ENCODE measurements around the gene FICD. TPM values are rescaled to one million over a fixed set of nuclear protein-coding genes. Genes with fewer than 3 reads are reported as not detected.

FICD gene
- total and polyA plus RNA-seq, 2 of the 13 experiments (the other 11 are each of a cell fraction or from before 2014, with no cell fraction given), result 0.99 to 3.0 TPM

GRCh38 chr12:108563136-108563803 lies 48.2 kb downstream of the FICD start (continued):
- no peak for TF ChIP-seq ZNF639 (CRISPR knock-in tag; conservative IDR thresholded peaks at IDR 0.05)
- TF ChIP-seq FOXP1 (IDR thresholded peaks at IDR 0.05), result no peak
- TF ChIP-seq FOXP1 (CRISPR knock-in tag; IDR thresholded peaks at IDR 0.05), result no peak
- no peak for TF ChIP-seq SUZ12 (IDR thresholded peaks at IDR 0.05; ENCODE audit: low read depth, low read length)
- TF ChIP-seq KDM5A (IDR thresholded peaks at IDR 0.05; ENCODE audit: borderline replicate concordance, low read length), result peak; percentile 75
- TF ChIP-seq DZIP1 (CRISPR knock-in tag; IDR thresholded peaks at IDR 0.05), result no peak
- no peak for TF ChIP-seq MAZ (IDR thresholded peaks at IDR 0.05; ENCODE audit: borderline replicate concordance, low read depth, low read length)
- no peak for TF ChIP-seq MAZ (CRISPR knock-in tag; IDR thresholded peaks at IDR 0.05; ENCODE audit: low read depth)
- no peak for TF ChIP-seq EED (CRISPR knock-in tag; IDR thresholded peaks at IDR 0.05)
- TF ChIP-seq TEAD3 (CRISPR knock-in tag; optimal IDR thresholded peaks at IDR 0.05; ENCODE audit: borderline replicate concordance), result no peak
- TF ChIP-seq KLF9 (CRISPR knock-in tag; IDR thresholded peaks at IDR 0.05; ENCODE audit: low read depth), result no peak
- TF ChIP-seq BRCA1 (CRISPR knock-in tag; IDR thresholded peaks at IDR 0.05), result no peak
- no peak for TF ChIP-seq ARHGAP35 (CRISPR knock-in tag; IDR thresholded peaks at IDR 0.05; ENCODE audit: borderline replicate concordance)
- TF ChIP-seq NFRKB (IDR thresholded peaks at IDR 0.05), result no peak
- TF ChIP-seq ZNF576 (CRISPR knock-in tag; IDR thresholded peaks at IDR 0.05), result no peak
- no peak for TF ChIP-seq RNF2 (conservative IDR thresholded peaks at IDR 0.05; ENCODE audit: low read depth)
- peak; percentile 23; the same call in 1 of the 2 replicates for TF ChIP-seq BHLHE40 (IDR thresholded peaks at IDR 0.05; ENCODE audit: low read length)
- no peak for TF ChIP-seq NR2C2 (CRISPR knock-in tag; IDR thresholded peaks at IDR 0.05; ENCODE audit: borderline replicate concordance)
- no peak; the same call in 1 of the 2 replicates for TF ChIP-seq PAXIP1 (CRISPR knock-in tag; conservative IDR thresholded peaks at IDR 0.05)
- 0 out of 2 replicates have a peak, but pooled peaks have one; percentile 27 for TF ChIP-seq ZNF331 (CRISPR knock-in tag; IDR thresholded peaks at IDR 0.05)
- TF ChIP-seq NFE2L1 (CRISPR knock-in tag; IDR thresholded peaks at IDR 0.05; ENCODE audit: borderline replicate concordance), result no peak
- no peak for TF ChIP-seq TAF15 (IDR thresholded peaks at IDR 0.05; ENCODE audit: low read depth, low read length, poor library complexity, severe bottlenecking)
- TF ChIP-seq MLX (CRISPR knock-in tag; IDR thresholded peaks at IDR 0.05), result peak; percentile 22; the same call in 1 of the 2 replicates
- TF ChIP-seq ZNF510 (CRISPR knock-in tag; IDR thresholded peaks at IDR 0.05; ENCODE audit: low read depth), result no peak

Data from HepG2 (cell line).